ENCODE data around the gene DRAM2. TPM values are rescaled to one million over a fixed set of nuclear protein-coding genes. Genes with fewer than 3 reads are reported as not detected.

DRAM2 gene
- total and polyA plus RNA-seq, 2 of the 13 experiments (the other 11 are each of a cell fraction or from before 2014, with no cell fraction given): 33.2 to 123 TPM

DNA sequence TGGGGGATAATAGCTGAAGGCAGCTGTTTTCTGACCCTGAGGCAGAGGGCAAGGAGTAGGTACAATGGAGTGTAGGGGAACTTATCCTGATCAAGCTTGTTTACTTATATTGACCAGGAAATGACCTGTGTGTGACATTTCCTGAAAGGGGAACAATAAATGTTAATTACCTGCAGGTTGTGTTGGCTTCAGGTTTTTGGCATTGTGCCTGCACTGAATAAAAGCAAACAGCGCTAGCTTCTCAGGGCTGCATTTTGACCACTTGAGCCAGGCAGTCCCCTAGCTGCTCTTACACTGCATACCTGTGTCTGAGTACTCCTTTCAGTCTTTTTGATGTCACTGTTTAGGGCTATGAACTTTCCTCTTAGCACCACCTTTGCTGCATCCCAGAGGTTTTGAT lies 40.6 kb downstream of the DRAM2 start (continued):
- no peak for TF ChIP-seq NR2F2 (IDR thresholded peaks at IDR 0.05; ENCODE audit: borderline replicate concordance, low read depth)
- TF ChIP-seq CBX5 (CRISPR knock-in tag; IDR thresholded peaks at IDR 0.05; ENCODE audit: borderline replicate concordance): peak; percentile 66; the same call in 1 of the 2 replicates
- TF ChIP-seq GABPA (IDR thresholded peaks at IDR 0.05; ENCODE audit: low read depth, low read length): no peak
- 0 out of 2 replicates have a peak, but pooled peaks have one; percentile 10 for TF ChIP-seq GABPA (CRISPR knock-in tag; IDR thresholded peaks at IDR 0.05; ENCODE audit: low read depth)
- TF ChIP-seq ZNF549 (CRISPR knock-in tag; IDR thresholded peaks at IDR 0.05): no peak
- no peak for TF ChIP-seq SOX6 (IDR thresholded peaks at IDR 0.05)
- TF ChIP-seq SOX6 (CRISPR knock-in tag; IDR thresholded peaks at IDR 0.05): peak; percentile 44
- TF ChIP-seq, protein P1, sequence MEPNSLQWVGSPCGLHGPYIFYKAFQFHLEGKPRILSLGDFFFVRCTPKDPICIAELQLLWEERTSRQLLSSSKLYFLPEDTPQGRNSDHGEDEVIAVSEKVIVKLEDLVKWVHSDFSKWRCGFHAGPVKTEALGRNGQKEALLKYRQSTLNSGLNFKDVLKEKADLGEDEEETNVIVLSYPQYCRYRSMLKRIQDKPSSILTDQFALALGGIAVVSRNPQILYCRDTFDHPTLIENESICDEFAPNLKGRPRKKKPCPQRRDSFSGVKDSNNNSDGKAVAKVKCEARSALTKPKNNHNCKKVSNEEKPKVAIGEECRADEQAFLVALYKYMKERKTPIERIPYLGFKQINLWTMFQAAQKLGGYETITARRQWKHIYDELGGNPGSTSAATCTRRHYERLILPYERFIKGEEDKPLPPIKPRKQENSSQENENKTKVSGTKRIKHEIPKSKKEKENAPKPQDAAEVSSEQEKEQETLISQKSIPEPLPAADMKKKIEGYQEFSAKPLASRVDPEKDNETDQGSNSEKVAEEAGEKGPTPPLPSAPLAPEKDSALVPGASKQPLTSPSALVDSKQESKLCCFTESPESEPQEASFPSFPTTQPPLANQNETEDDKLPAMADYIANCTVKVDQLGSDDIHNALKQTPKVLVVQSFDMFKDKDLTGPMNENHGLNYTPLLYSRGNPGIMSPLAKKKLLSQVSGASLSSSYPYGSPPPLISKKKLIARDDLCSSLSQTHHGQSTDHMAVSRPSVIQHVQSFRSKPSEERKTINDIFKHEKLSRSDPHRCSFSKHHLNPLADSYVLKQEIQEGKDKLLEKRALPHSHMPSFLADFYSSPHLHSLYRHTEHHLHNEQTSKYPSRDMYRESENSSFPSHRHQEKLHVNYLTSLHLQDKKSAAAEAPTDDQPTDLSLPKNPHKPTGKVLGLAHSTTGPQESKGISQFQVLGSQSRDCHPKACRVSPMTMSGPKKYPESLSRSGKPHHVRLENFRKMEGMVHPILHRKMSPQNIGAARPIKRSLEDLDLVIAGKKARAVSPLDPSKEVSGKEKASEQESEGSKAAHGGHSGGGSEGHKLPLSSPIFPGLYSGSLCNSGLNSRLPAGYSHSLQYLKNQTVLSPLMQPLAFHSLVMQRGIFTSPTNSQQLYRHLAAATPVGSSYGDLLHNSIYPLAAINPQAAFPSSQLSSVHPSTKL (CRISPR knock-in tag; IDR thresholded peaks at IDR 0.05): peak; percentile 34; the same call in 1 of the 2 replicates
- TF ChIP-seq RARA (CRISPR knock-in tag; IDR thresholded peaks at IDR 0.05): peak; percentile 73
- peak; percentile 30 for TF ChIP-seq ZFP36 (IDR thresholded peaks at IDR 0.05; ENCODE audit: borderline replicate concordance, low read depth, low read length, partially characterized antibody)
- TF ChIP-seq FOXJ3 (CRISPR knock-in tag; IDR thresholded peaks at IDR 0.05; ENCODE audit: borderline replicate concordance): no peak
- TF ChIP-seq CREB1 (IDR thresholded peaks at IDR 0.05): no peak
- no peak for TF ChIP-seq CREB1 (CRISPR knock-in tag; IDR thresholded peaks at IDR 0.05)
- peak; percentile 100 for TF ChIP-seq ZFP90 (CRISPR knock-in tag; IDR thresholded peaks at IDR 0.05; ENCODE audit: borderline replicate concordance)
- 0 out of 2 replicates have a peak, but pooled peaks have one; percentile 37 for TF ChIP-seq NR2F6 (IDR thresholded peaks at IDR 0.05)
- no peak for TF ChIP-seq NR2F6 (CRISPR knock-in tag; IDR thresholded peaks at IDR 0.05)
- TF ChIP-seq JARID2 (CRISPR knock-in tag; IDR thresholded peaks at IDR 0.05; ENCODE audit: insufficient replicate concordance): no peak
- no peak for TF ChIP-seq ZBTB3 (CRISPR knock-in tag; IDR thresholded peaks at IDR 0.05; ENCODE audit: borderline replicate concordance, low read depth)
- TF ChIP-seq IKZF1 (IDR thresholded peaks at IDR 0.05): no peak
- TF ChIP-seq ZNF550 (CRISPR knock-in tag; IDR thresholded peaks at IDR 0.05; ENCODE audit: borderline replicate concordance): no peak
- TF ChIP-seq ZNF546 (CRISPR knock-in tag; conservative IDR thresholded peaks at IDR 0.05): no peak
- TF ChIP-seq REXO4 (CRISPR knock-in tag; IDR thresholded peaks at IDR 0.05; ENCODE audit: borderline replicate concordance): no peak
- no peak for TF ChIP-seq ZNF121 (CRISPR knock-in tag; IDR thresholded peaks at IDR 0.05)
- TF ChIP-seq THAP11 (CRISPR knock-in tag; IDR thresholded peaks at IDR 0.05): no peak
- no peak for TF ChIP-seq ZNF749 (CRISPR knock-in tag; IDR thresholded peaks at IDR 0.05; ENCODE audit: borderline replicate concordance)
- no peak for TF ChIP-seq ZNF766 (CRISPR knock-in tag; IDR thresholded peaks at IDR 0.05; ENCODE audit: borderline replicate concordance)
- no peak for TF ChIP-seq ELF3 (CRISPR knock-in tag; IDR thresholded peaks at IDR 0.05)
- no peak for TF ChIP-seq SCMH1 (CRISPR knock-in tag; IDR thresholded peaks at IDR 0.05; ENCODE audit: borderline replicate concordance)
- no peak for TF ChIP-seq EED (CRISPR knock-in tag; IDR thresholded peaks at IDR 0.05)
- no peak for TF ChIP-seq KMT2B (CRISPR knock-in tag; IDR thresholded peaks at IDR 0.05)
- no peak for TF ChIP-seq HMGA1 (CRISPR knock-in tag; conservative IDR thresholded peaks at IDR 0.05)
- TF ChIP-seq ISX (CRISPR knock-in tag; conservative IDR thresholded peaks at IDR 0.05): no peak
- no peak for TF ChIP-seq SOX13 (IDR thresholded peaks at IDR 0.05)
- TF ChIP-seq SOX13 (CRISPR knock-in tag; conservative IDR thresholded peaks at IDR 0.05 in 1 of 2, IDR thresholded peaks at IDR 0.05 in 1 of 2): peak in 1 of 2 experiments; percentile 66; a peak in 2 of 4 replicates
